ENCODE results near the gene ELOVL5.

DNA sequence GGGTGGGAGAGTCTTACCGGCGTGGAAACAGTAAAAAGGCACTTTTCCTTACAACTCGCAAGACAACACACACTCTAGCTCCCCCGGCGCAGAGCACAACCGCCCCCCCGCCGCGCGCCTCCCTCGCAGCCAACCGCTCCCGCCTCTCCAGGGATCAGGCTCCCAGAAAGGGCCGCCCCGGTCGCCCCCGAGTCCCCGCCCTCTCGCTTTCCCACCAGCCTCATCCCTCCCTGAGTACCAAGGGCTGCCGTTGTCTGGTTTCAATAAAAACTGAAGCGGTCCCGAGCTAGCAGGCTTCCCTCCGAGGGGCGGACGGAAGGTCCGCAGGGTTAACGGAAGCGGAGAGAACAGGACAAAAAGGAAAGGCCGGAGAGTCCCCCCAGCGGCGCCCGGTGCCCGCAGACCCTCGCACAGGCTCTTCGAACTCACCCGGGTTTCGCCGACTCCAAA, 804 bp downstream of the ELOVL5 start:
- no peak for TF ChIP-seq CTCF (IDR thresholded peaks at IDR 0.05; ENCODE audit: insufficient read depth, low read depth, low read length)
- TF ChIP-seq EZH2 (IDR thresholded peaks at IDR 0.05; ENCODE audit: insufficient read depth, low read length), result no peak

All from astrocyte (in vitro differentiated cells and primary cell).